ENCODE data around the gene PCDH10. TPM values are rescaled to one million over a fixed set of nuclear protein-coding genes. Genes with fewer than 3 reads are reported as not detected.
"Not testable (repeated sequence)": the region's sequence is repeated elsewhere in the genome, so short reads cannot be mapped to it uniquely, and the experiment has no call there.

PCDH10 gene
- total RNA-seq, 1 experiment from 2014 or later: not detected

DNA sequence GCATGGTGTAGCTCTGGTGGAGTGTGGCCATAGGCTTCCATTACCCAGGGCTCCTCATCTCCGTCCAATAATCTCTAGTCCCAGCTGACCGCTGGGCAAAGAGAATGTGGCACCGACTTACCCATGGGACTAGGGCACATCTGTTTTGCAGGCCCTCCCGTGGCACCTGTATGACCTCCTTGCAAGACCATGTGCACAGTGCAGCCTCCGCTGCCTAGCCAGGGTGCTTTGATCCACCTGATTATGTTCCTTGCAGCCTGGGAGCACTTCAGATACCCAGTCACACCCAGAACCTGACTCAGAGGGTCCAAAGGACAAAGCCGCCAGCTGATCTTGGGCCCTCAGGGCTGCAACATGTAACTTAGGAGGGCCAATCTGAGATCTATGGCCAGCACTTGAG is 84.8 kb downstream of the PCDH10 start:
- no peaks in the 10 kb centered on the region for H3K36me3 ChIP-seq
- no peaks in the 10 kb centered on the region for H3K4me1 ChIP-seq (replicated peaks)

DNA sequence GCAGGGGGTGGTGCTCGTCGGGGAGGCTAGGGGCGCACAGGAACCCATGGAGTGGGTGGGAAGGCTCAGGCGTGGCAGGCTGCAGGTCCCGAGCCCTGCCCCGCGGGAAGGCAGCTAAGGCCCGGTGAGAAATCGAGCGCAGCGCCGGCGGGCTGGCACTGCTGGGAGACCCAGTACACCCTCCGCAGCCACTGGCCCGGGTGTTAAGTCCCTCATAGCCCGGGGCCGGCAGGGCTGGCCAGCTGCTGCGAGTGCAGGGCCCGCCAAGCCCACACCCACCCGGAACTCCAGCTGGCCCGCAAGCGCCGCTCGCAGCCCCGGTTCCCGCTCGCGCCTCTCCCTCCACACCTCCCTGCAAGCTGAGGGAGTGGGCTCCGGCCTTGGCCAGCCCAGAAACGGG is 91.4 kb downstream of the PCDH10 start:
- H3K27me3 ChIP-seq (replicated peaks); H3K9me3 ChIP-seq (replicated peaks); H3K27ac ChIP-seq; H3K36me3 ChIP-seq; DNase-seq (ENCODE audit: low read depth in 1 of 2, low spot score in 2 of 2); H3K4me1 ChIP-seq (replicated peaks); H3K4me3 ChIP-seq: not testable (repeated sequence)

More for the DNA sequence above, 84.8 kb downstream of the PCDH10 start:
- Histone ChIP-seq H3K27me3 (replicated peaks) (no peaks in the 10 kb centered on the region), H3K27ac (no peak overlapping the region), H3K9me3 (replicated peaks) (no peaks in the 10 kb centered on the region), H3K4me3 (no peak overlapping the region)
- DNase-seq (ENCODE audit: low read depth in 1 of 2, low spot score in 2 of 2): no peak

Data from SJSA1 (cell line).